ENCODE results near the gene TFCP2L1. TPM values are rescaled to one million over a fixed set of nuclear protein-coding genes. Genes with fewer than 3 reads are reported as not detected.

Gene TFCP2L1
- total RNA-seq, 4 donors from 2014 or later, result 3.6 to 7.9 (median 5.9) TPM

- no peak for TF ChIP-seq CTCF (IDR thresholded peaks at IDR 0.05; ENCODE audit: low read depth)
Measured at GRCh38 chr2:121195036-121195435, 90.0 kb downstream of the TFCP2L1 start.

DNA sequence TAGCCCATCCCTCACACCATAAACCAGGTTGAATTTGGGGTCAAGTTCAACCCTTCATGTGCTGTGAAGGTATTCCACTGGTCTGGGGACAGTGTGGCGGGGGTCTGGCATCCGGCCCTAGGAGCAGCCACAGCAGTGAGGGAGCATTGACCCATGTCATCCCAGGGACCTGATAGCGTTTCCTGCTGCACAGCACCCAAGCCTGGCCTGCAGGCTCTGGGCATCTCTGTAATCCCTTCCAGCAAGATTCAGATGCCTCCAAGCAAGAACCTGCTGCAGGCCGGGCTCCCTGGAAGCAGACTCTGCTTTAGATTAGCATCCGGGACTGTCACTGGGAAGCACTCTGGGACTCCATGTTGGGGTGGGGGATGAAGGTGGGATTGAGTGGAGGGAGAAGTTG, 90.4 kb downstream of the TFCP2L1 start:
- no peak for TF ChIP-seq CTCF (IDR thresholded peaks at IDR 0.05; ENCODE audit: low read depth)

DNA sequence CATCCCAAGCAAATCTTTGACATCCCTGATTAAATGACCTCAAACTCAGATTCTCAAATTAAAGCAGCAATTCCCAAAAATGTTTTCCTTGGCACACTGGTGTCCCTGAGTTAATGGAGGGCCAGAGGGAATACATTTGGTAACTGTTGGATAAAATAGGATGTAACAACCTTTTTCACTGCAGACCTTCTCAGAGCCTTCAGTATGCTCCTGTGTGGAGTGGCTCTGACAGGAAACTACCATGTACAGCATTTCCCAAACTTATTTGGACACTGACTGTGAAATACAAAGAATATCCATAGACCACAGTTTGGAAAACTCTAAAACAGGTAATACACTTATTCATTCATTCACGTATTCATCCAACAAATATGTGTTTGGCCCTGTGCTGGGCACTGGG, 91.8 kb downstream of the TFCP2L1 start:
- TF ChIP-seq CTCF (IDR thresholded peaks at IDR 0.05; ENCODE audit: low read depth), result no peak

- TF ChIP-seq CTCF (IDR thresholded peaks at IDR 0.05; ENCODE audit: low read depth), result no peak
Measured at GRCh38 chr2:121192576-121192975, 92.4 kb downstream of the TFCP2L1 start.

- TF ChIP-seq CTCF (IDR thresholded peaks at IDR 0.05; ENCODE audit: low read depth), result no peak
Measured at GRCh38 chr2:121191191-121192170, 93.5 kb downstream of the TFCP2L1 start.

DNA sequence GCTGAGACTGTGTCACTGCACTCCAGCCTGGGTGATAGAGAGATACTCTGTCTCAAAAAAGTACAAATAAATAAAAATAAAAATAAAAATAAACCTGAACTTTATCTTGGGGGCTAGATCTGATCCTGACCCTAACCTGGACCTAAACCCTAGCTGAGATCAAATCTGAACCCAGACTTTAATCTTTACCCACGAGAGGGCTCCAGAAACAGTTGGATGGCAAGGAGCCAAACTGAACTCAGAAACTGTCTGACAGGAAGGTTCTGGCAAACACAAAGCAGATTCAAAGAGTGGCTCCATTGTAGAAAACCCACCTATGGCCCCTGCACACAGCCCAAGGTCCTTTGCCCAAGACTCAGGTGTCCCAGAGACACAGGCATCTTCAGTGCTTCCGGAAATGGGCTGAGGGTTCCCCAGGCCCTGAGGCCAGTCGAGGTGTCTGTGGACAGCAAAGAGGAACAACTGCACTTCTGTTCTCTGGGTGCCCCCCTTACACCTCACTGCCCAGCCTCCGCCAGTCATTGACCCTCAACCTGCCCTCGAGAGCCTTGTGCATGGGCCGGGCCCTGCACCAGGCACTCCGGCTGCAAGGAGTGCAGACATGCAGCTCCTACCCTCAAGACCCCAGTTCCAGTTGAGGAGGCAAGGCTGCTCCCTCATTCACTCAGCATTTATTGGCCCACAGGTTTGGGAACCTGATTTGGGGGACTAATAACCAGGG, 95.2 kb downstream of the TFCP2L1 start:
- TF ChIP-seq CTCF (IDR thresholded peaks at IDR 0.05; ENCODE audit: low read depth), result no peak

DNA sequence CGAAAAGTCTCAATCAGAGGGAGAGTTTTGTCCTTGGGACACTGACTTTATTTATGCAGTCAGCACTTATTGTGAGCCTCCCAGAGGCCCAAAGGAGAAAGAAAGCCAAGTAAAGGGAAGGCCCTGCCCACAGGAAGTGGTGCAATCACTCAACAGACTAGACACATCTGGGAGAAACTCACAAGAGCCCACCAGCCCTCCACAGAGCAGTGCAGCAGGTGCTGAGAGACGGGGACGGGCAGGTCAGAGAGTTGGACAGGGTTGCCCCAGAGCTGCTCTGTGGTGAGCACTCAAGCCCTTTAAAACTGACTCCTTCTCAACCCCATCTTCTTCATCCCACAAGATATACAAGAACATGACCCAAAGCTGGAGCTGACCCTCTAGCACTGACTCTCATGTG, 96.0 kb downstream of the TFCP2L1 start:
- TF ChIP-seq CTCF (IDR thresholded peaks at IDR 0.05; ENCODE audit: low read depth), result no peak
